Ishikawa (cell line): ENCODE data around the gene YPEL2.

Source experiments
- CEBPB ChIP-seq: IDR thresholded peaks from 2 replicates; pipeline ENCODE4 v1.6.1; 2012
- CREB1 ChIP-seq: IDR thresholded peaks from 2 replicates; pipeline ENCODE4 v1.6.1; 2012; ENCODE audit warnings: low read depth
- EGR1 ChIP-seq: IDR thresholded peaks from 2 replicates; pipeline ENCODE4 v1.6.1; 2012
- EP300 ChIP-seq: IDR thresholded peaks from 2 replicates; pipeline ENCODE4 v1.6.1; 2012; ENCODE audit warnings: borderline replicate concordance
- FOXM1 ChIP-seq: IDR thresholded peaks from 2 replicates; pipeline ENCODE4 v1.6.1; 2012; ENCODE audit warnings: low read depth, borderline replicate concordance
- NFIC ChIP-seq: IDR thresholded peaks from 2 replicates; pipeline ENCODE4 v1.6.1; 2012
- RAD21 ChIP-seq: IDR thresholded peaks from 2 replicates; pipeline ENCODE4 v1.6.1; 2012; ENCODE audit warnings: low read depth
- REST ChIP-seq: IDR thresholded peaks from 2 replicates; pipeline ENCODE4 v1.6.1; 2012; ENCODE audit warnings: low read depth, mild to moderate bottlenecking
- TAF1 ChIP-seq: IDR thresholded peaks from 2 replicates; pipeline ENCODE4 v1.6.1; 2012; ENCODE audit warnings: low read depth, mild to moderate bottlenecking
- TCF12 ChIP-seq: IDR thresholded peaks from 2 replicates; pipeline ENCODE4 v1.6.1; 2012; ENCODE audit warnings: low read depth
- TEAD4 ChIP-seq: IDR thresholded peaks from 2 replicates; pipeline ENCODE4 v1.6.1; 2012
- USF1 ChIP-seq: IDR thresholded peaks from 2 replicates; pipeline ENCODE4 v1.6.1; 2012
- YY1 ChIP-seq: IDR thresholded peaks from 2 replicates; pipeline ENCODE4 v1.6.1; 2012; ENCODE audit warnings: low read depth
- ZBTB7A ChIP-seq: IDR thresholded peaks from 2 replicates; pipeline ENCODE4 v1.6.1; 2012; ENCODE audit warnings: low read depth
- TF ChIP-seq, protein P1 (sequence below): IDR thresholded peaks from 2 replicates; pipeline ENCODE4 v1.6.1; 2012

The YPEL2 gene, protein sequence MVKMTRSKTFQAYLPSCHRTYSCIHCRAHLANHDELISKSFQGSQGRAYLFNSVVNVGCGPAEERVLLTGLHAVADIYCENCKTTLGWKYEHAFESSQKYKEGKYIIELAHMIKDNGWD

GRCh38 chr17:59331129-59331928 is at the start of gene YPEL2:
TSS of gene YPEL2 (plus strand) at chr17:59331655. CDS start at chr17:59353410, 21,755 bp downstream.
- TF ChIP-seq EGR1 (peak; percentile 58; the same call in 1 of the 2 replicates), EP300 (no peak), TAF1 (no peak), ZBTB7A (peak; percentile 76; the same call in 1 of the 2 replicates)

GRCh38 chr17:59284317-59284716 is 47.1 kb upstream of the YPEL2 start:
- TF ChIP-seq CREB1 (no peak), TEAD4 (no peak)

DNA sequence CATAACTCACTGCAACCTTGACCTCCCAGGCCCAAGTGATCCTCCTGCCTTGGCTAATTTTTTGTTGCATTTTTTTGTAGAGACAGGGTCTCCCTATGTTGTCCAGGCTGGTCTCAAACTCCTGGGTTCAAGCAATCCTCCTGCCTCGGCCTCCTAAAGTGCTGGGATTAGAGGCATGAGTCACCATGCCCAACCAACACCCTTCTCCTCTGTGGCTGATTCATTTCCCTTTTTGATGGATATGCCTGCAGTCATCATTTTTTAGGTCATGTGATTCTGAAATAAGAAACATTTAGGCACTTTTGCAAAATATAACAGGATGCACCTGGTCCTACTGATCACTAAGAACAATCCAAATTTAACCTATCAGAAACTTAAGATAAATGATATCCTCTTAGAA is 44.0 kb upstream of the YPEL2 start:
- TF ChIP-seq NFIC: no peak

- TF ChIP-seq CEBPB (no peak), RAD21 (no peak), CREB1 (no peak), REST (no peak), YY1 (no peak)
These were observed 43.6 kb upstream of the YPEL2 start for GRCh38 chr17:59287891-59288290.

- TF ChIP-seq ZBTB7A: no peak
- no peak for TF ChIP-seq REST
- TF ChIP-seq TEAD4: no peak
- TF ChIP-seq, protein P1, sequence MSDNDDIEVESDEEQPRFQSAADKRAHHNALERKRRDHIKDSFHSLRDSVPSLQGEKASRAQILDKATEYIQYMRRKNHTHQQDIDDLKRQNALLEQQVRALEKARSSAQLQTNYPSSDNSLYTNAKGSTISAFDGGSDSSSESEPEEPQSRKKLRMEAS: no peak
- no peak for TF ChIP-seq YY1
- no peak for TF ChIP-seq FOXM1
- TF ChIP-seq EGR1: no peak
- no peak for TF ChIP-seq CREB1
- no peak for TF ChIP-seq RAD21
- no peak for TF ChIP-seq EP300
- TF ChIP-seq NFIC: no peak
- TF ChIP-seq TAF1: no peak
- no peak for TF ChIP-seq TCF12
- no peak for TF ChIP-seq CEBPB
These were observed 41.5 kb upstream of the YPEL2 start for GRCh38 chr17:59289981-59290301.

- TF ChIP-seq, protein P1: 0 out of 2 replicates have a peak, but pooled peaks have one; percentile 35
- TF ChIP-seq RAD21 (no peak), CREB1 (no peak), ZBTB7A (no peak), TCF12 (peak; percentile 85), EP300 (no peak), TEAD4 (peak; percentile 64; the same call in 1 of the 2 replicates), EGR1 (no peak), FOXM1 (no peak; the same call in 1 of the 2 replicates), USF1 (no peak), NFIC (peak; percentile 92), REST (no peak), YY1 (no peak), CEBPB (0 out of 2 replicates have a peak, but pooled peaks have one; percentile 36), TAF1 (no peak)
These were observed 39.3 kb upstream of the YPEL2 start for GRCh38 chr17:59292174-59292523.
